Muscle layer of duodenum (tissue), 2 donors: ENCODE results near the gene ELOA.
"Not testable (repeated sequence)": the region's sequence is repeated elsewhere in the genome, so short reads cannot be mapped to it uniquely, and the experiment has no call there.

ENCODE experiments used
- H3K27ac ChIP-seq: one replicate; pipeline ENCODE4 v1.7.0; 2013; ENCODE audit warnings: mild to moderate bottlenecking, low read length
- H3K27me3 ChIP-seq: one replicate; pipeline ENCODE4 v1.7.0; 2013; ENCODE audit warnings: low read depth, mild to moderate bottlenecking, control low read depth, low read length
- H3K36me3 ChIP-seq, 2 donors: one replicate each; pipeline ENCODE4 v1.7.0; 2013; ENCODE audit warnings: low read length in 2 of 2, control low read depth in 1 of 2, mild to moderate bottlenecking in 1 of 2; ENCODE audit not compliant: insufficient read depth in 2 of 2, control insufficient read depth in 1 of 2
- H3K4me1 ChIP-seq, 2 donors: one replicate each; pipeline ENCODE4 v1.7.0; 2013; ENCODE audit warnings: low read length in 2 of 2, mild to moderate bottlenecking in 2 of 2, control low read depth in 1 of 2, moderate library complexity in 1 of 2; ENCODE audit not compliant: insufficient read depth in 2 of 2, control insufficient read depth in 1 of 2
- H3K4me3 ChIP-seq, 2 donors: one replicate each; pipeline ENCODE4 v1.7.0; 2013; ENCODE audit warnings: low read length in 2 of 2, low read depth in 1 of 2, mild to moderate bottlenecking in 1 of 2
- H3K9me3 ChIP-seq, 2 donors: one replicate each; pipeline ENCODE4 v1.7.0; 2013; ENCODE audit warnings: low read length in 2 of 2, control low read depth in 1 of 2, mild to moderate bottlenecking in 1 of 2; ENCODE audit not compliant: control insufficient read depth in 1 of 2
- donor health status: healthy.

The ELOA gene

GRCh38 chr1:23797478-23798448 is 54.5 kb downstream of the ELOA start:
- Histone ChIP-seq H3K27ac (no peak overlapping the region), H3K9me3 (no peaks in the 10 kb centered on the region), H3K36me3 (peaks cover 6 to 18% of the 10 kb centered on the region in 2 donors), H3K4me1 (peaks cover 4 to 41% of the 10 kb centered on the region in 2 donors), H3K27me3 (no peaks in the 10 kb centered on the region), H3K4me3 (no peak overlapping the region)

GRCh38 chr1:23798662-23799142 is 55.4 kb downstream of the ELOA start:
- H3K27ac ChIP-seq: peak overlapping the region; percentile 82
- no peak overlapping the region for H3K4me3 ChIP-seq
- peaks cover 4 to 31% of the 10 kb centered on the region in 2 donors for H3K4me1 ChIP-seq
- H3K27me3 ChIP-seq: no peaks in the 10 kb centered on the region
- H3K36me3 ChIP-seq: peaks cover 6 to 24% of the 10 kb centered on the region in 2 donors
- no peaks in the 10 kb centered on the region for H3K9me3 ChIP-seq

GRCh38 chr1:23799255-23799569 is 55.9 kb downstream of the ELOA start:
- no peaks in the 10 kb centered on the region for H3K9me3 ChIP-seq
- peaks cover 4 to 30% of the 10 kb centered on the region in 2 donors for H3K4me1 ChIP-seq
- H3K27ac ChIP-seq: peak overlapping the region; percentile 82
- peak overlapping the region; percentile 65 to 80 for H3K4me3 ChIP-seq
- H3K27me3 ChIP-seq: no peaks in the 10 kb centered on the region
- peaks cover 6 to 29% of the 10 kb centered on the region in 2 donors for H3K36me3 ChIP-seq

- H3K27me3 ChIP-seq: no peaks in the 10 kb centered on the region
- H3K4me1 ChIP-seq: peaks cover 4 to 30% of the 10 kb centered on the region in 2 donors
- H3K36me3 ChIP-seq: peaks cover 4 to 32% of the 10 kb centered on the region in 2 donors
- H3K9me3 ChIP-seq: no peaks in the 10 kb centered on the region
- H3K4me3 ChIP-seq: peak overlapping the region; percentile 65 to 80
- H3K27ac ChIP-seq: peak overlapping the region; percentile 82
Measured at GRCh38 chr1:23799570-23800399, 56.5 kb downstream of the ELOA start.

GRCh38 chr1:23800400-23801337 is 57.4 kb downstream of the ELOA start, which contains the start of gene GALE:
GALE (minus strand) TSS chr1:23800754; CDS start chr1:23799007, 1,747 bp downstream.
- H3K27me3 ChIP-seq: no peaks in the 10 kb centered on the region
- peaks cover 4 to 29% of the 10 kb centered on the region in 2 donors for H3K4me1 ChIP-seq
- peaks cover 4 to 29% of the 10 kb centered on the region in 2 donors for H3K36me3 ChIP-seq
- H3K27ac ChIP-seq: peak within 1 kb of the TSS; percentile 86
- H3K4me3 ChIP-seq: peak within 1 kb of the TSS; percentile 74 to 80
- no peaks in the 10 kb centered on the region for H3K9me3 ChIP-seq

GRCh38 chr1:23801338-23801748 is 58.1 kb downstream of the ELOA start:
- no peaks in the 10 kb centered on the region for H3K9me3 ChIP-seq
- H3K36me3 ChIP-seq: peaks cover 6 to 26% of the 10 kb centered on the region in 2 donors

GRCh38 chr1:23801876-23802275 is 58.6 kb downstream of the ELOA start:
- H3K27ac ChIP-seq: no peak overlapping the region
- H3K27me3 ChIP-seq: no peaks in the 10 kb centered on the region
- peaks cover 4 to 25% of the 10 kb centered on the region in 2 donors for H3K4me1 ChIP-seq
- peak overlapping the region in 1 of 2 donors; percentile 74 for H3K4me3 ChIP-seq
- H3K9me3 ChIP-seq: no peaks in the 10 kb centered on the region
- H3K36me3 ChIP-seq: peaks cover 11 to 28% of the 10 kb centered on the region in 2 donors

More at GRCh38 chr1:23801338-23801748, 58.1 kb downstream of the ELOA start:
- Histone ChIP-seq H3K4me3 (peak overlapping the region; percentile 74 to 80), H3K27me3 (no peaks in the 10 kb centered on the region), H3K4me1 (peaks cover 4 to 25% of the 10 kb centered on the region in 2 donors), H3K27ac (peak overlapping the region; percentile 86)

DNA sequence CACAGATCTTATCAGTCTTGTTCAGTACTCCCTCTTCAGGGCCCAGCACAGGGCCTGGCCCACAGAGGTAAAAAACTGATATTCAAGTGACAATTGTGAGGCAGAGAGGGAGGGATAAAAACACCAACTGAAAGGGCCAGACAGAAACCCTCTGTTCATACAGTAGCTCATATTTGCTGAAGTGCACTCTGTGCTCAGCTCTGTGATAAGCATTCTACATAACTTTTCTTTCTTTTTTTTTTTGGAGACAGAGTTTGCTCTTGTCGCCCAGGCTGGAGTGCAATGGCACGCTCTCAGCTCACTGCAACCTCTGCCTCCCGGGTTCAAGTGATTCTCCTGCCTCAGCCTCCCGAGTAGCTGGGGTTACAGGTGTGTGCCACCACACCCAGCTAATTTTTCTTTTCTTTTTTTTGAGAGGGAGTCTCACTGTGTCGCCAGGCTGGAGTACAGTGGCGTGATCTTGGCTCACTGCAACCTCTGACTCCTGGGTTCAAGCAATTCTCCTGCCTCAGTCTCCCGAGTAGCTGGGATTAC is 59.6 kb downstream of the ELOA start:
- H3K4me3 ChIP-seq, H3K27me3 ChIP-seq, H3K9me3 ChIP-seq, H3K27ac ChIP-seq: not testable (repeated sequence)
- H3K36me3 ChIP-seq: peaks cover 17 to 29% of the 10 kb centered on the region in 2 donors
- H3K4me1 ChIP-seq: peaks cover 4 to 25% of the 10 kb centered on the region in 2 donors

DNA sequence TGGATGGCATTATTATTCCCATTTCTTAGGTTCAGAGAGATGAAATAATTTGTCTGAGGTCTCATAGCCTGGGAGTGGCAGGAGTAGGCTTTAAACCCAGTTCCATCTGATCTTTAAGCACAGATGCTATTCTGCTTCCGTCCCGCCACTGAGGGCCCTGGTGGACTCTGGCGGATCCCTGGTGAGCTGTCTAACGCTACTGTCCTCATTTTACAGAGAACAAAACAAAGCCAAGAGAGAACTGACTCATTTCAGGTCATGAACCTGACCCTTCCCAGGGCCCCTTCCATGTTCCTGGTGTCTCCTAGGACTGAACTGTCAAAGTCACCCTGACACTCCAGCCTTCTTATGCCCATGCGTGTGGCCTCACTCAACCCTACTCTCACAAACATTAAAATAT is 60.4 kb downstream of the ELOA start:
- H3K27ac ChIP-seq: no peak overlapping the region
- H3K36me3 ChIP-seq: peaks cover 19 to 31% of the 10 kb centered on the region in 2 donors
- no peak overlapping the region for H3K4me3 ChIP-seq
- no peaks in the 10 kb centered on the region for H3K9me3 ChIP-seq
- no peaks in the 10 kb centered on the region for H3K27me3 ChIP-seq
- H3K4me1 ChIP-seq: peaks cover 4 to 25% of the 10 kb centered on the region in 2 donors

DNA sequence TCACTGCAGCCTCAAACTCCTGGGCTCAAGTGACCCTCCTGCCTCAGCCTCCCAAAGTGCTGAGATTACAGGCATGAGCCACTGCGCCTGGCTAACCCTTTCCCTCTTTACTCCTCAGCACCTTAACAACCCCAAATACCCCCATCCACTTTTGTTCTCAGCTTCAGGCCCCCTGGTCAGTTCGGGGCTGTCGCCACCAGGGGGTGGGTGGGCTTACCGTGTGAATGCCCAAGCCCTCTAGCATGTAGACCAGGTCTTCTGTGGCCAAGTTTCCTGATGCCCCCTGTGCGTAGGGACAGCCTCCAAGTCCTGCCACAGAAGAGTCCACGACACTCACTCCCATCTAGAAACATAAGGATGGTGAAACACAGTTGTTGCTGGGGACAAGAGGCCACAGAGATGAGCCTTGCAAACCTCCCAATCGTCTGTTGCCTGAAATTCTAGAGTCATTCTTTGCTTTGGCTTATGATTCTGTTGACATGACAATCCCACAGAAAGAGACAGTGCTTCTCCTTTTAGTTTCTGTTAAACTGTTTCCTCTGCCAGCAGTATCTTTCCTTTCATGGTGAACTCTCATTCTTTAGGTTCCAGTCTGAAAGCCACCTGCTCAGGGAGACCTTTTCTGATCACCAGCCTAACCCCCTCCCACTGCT is 61.0 kb downstream of the ELOA start:
- H3K36me3 ChIP-seq: peaks cover 19 to 31% of the 10 kb centered on the region in 2 donors
- no peaks in the 10 kb centered on the region for H3K27me3 ChIP-seq
- no peak overlapping the region for H3K4me3 ChIP-seq
- no peaks in the 10 kb centered on the region for H3K9me3 ChIP-seq
- no peak overlapping the region for H3K27ac ChIP-seq
- H3K4me1 ChIP-seq: peaks cover 4 to 19% of the 10 kb centered on the region in 2 donors
